PC-9 (cell line): ENCODE measurements around the gene ACTN1. TPM values are rescaled to one million over a fixed set of nuclear protein-coding genes. Genes with fewer than 3 reads are reported as not detected.

Source experiments
- BruUV-seq: library from RNA; stranded (reverse); fragments of 400-500 nt; replicated peaks from 2 replicates; lab custom pipeline; 2021; lab: Mats Ljungman, UMichigan
- CTCF ChIA-PET: fragments of 300-600 bp; sonication (Branson Sonifier 250); formaldehyde crosslinking; loops from one replicate; lab custom pipeline; 2022; ENCODE audit warnings: antibody characterized with exemption; lab: Charles Lee
- POLR2A ChIA-PET: fragments of 300-600 bp; sonication (Branson Sonifier 250); formaldehyde crosslinking; loops from one replicate; lab custom pipeline; 2022; ENCODE audit warnings: antibody characterized with exemption; ENCODE audit not compliant: unreplicated experiment; lab: Charles Lee
- DNase-seq, 2 experiments: peaks; one replicate each; pipeline versions ENCODE4 v3.0.0 to v3.0.0-alpha.2; 2015 to 2022; ENCODE audit warnings: mixed read lengths in 1 of 2
- H2AFZ ChIP-seq: fragments of 200-600 bp; sonication (generic); 2 replicates; pipeline ENCODE4 v1.8.1; 2017; ENCODE audit warnings: antibody characterized with exemption
- H3F3A ChIP-seq: fragments of 200-600 bp; sonication (generic); 2 replicates; pipeline ENCODE4 v1.8.1; 2017; ENCODE audit warnings: antibody characterized with exemption, mild to moderate bottlenecking, low read depth; ENCODE audit not compliant: insufficient read depth
- H3K27ac ChIP-seq: fragments of 200-600 bp; sonication (generic); 2 replicates; pipeline ENCODE4 v1.6.1; 2016; ENCODE audit warnings: mixed run types
- H3K27me3 ChIP-seq: fragments of 200-600 bp; sonication (generic); 2 replicates; pipeline ENCODE4 v1.6.1; 2016; ENCODE audit warnings: low read depth, mixed run types; ENCODE audit not compliant: insufficient read depth
- H3K36me3 ChIP-seq: fragments of 200-600 bp; sonication (generic); 2 replicates; pipeline ENCODE4 v1.6.1; 2016; ENCODE audit warnings: low read depth, mixed run types
- H3K4me1 ChIP-seq: fragments of 200-600 bp; sonication (generic); replicated peaks from 2 replicates; pipeline ENCODE4 v1.6.1; 2016; ENCODE audit warnings: mixed run types; ENCODE audit not compliant: insufficient read depth
- H3K4me2 ChIP-seq: fragments of 200-600 bp; sonication (generic); 2 replicates; pipeline ENCODE4 v1.6.1; 2017; ENCODE audit warnings: mixed run types
- H3K4me3 ChIP-seq: fragments of 200-600 bp; sonication (generic); 2 replicates; pipeline ENCODE4 v1.6.1; 2016; ENCODE audit warnings: mixed run types
- H3K79me2 ChIP-seq: fragments of 200-600 bp; sonication (generic); 2 replicates; pipeline ENCODE4 v1.6.1; 2017; ENCODE audit warnings: low read depth, mixed run types
- H3K9me2 ChIP-seq: fragments of 200-600 bp; sonication (generic); 2 replicates; pipeline ENCODE4 v1.8.1; 2017; ENCODE audit warnings: mild to moderate bottlenecking; ENCODE audit not compliant: insufficient read depth
- H3K9me3 ChIP-seq: fragments of 200-600 bp; sonication (generic); 2 replicates; pipeline ENCODE4 v1.8.1; 2016; ENCODE audit warnings: low read depth; ENCODE audit not compliant: insufficient read depth
- H4K20me1 ChIP-seq: fragments of 200-600 bp; sonication (generic); 2 replicates; pipeline ENCODE4 v1.8.1; 2017; ENCODE audit not compliant: insufficient read depth
- EZH2 ChIP-seq: fragments of 200-600 bp; sonication (generic); IDR thresholded peaks from 2 replicates; pipeline ENCODE4 v1.8.0; 2017; ENCODE audit warnings: antibody characterized with exemption, low read depth
- intact Hi-C: fragments of 100-400 bp; cut with micrococcal nuclease; formaldehyde crosslinking; loops from one replicate; pipeline ENCODE4 v1.10.0; 2022; ENCODE audit not compliant: unreplicated experiment
- total RNA-seq: library from RNA; stranded (reverse); gene quantifications from 2 replicates; pipeline ENCODE4 v1.2.3, GENCODE V29; 2021
- TF ChIP-seq, protein P1 (sequence below): fragments of 200-600 bp; sonication (generic); conservative IDR thresholded peaks from 2 replicates; pipeline ENCODE4 v1.6.1; 2017; ENCODE audit warnings: mixed run types, antibody characterized with exemption, mild to moderate bottlenecking, moderate library complexity

Gene ACTN1
- total RNA-seq, 1 experiment from 2014 or later: 314 TPM

DNA sequence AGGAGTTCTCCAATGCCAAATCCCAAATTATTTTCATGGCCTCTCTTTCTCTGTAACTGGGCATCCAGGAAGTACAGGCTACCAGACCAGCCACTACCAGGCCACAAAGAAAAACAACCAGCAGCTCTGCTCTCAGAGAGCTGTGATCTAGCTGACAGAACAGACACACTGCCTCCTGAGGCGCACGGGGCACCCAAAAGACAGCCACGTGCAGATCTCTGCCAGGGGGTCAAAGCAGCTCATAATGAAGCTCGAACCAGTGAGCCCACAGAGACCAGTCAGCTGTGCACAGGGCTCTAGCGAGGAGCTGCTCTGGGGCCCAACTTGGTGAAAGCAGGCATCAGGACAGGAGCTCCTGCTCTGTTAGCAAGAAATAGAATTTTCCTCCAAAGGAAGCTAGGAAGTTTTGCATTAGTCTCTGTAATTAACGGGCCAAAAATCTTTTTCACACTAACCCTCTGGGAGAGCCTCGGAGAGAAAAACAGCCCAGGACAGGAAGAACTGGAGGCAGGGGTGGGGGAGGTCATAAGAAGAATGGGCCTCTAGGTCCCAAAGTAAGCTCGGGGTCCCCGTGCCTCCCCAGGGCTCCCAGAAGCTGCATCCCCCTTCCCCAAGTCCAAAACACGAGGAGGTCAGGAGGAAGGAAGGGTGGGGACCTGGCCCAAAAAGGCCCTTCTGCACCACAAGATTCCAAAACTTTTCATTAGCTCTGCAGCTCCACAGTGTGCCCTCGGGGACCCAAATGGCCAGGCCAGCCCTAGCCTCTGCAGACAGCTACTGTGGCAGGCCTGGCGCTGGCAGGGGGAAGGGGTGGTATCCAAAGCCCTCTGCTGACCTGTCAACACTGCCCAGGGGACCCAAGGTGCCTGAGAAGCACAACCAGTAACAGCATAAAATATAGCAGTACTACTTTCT, 30.2 kb downstream of the ACTN1 start:
- no peak for DNase-seq
- Histone ChIP-seq H3K79me2 (peaks cover 97% of the 10 kb centered on the region), H3F3A (peaks cover 48% of the 10 kb centered on the region), H3K4me2 (no peak overlapping the region), H3K9me3 (no peaks in the 10 kb centered on the region), H2AFZ (no peak overlapping the region), H3K4me3 (no peak overlapping the region), H3K27me3 (no peaks in the 10 kb centered on the region), H3K36me3 (0 out of 2 replicates have a peak, but pooled peaks cover 7% of the 10 kb centered on the region), H4K20me1 (peaks cover 65% of the 10 kb centered on the region), H3K27ac (peak overlapping the region; percentile 9; the same call in 1 of the 2 replicates), H3K4me1 (peaks cover 71% of the 10 kb centered on the region), H3K9me2 (no peaks in the 10 kb centered on the region)
- TF ChIP-seq, protein P1, sequence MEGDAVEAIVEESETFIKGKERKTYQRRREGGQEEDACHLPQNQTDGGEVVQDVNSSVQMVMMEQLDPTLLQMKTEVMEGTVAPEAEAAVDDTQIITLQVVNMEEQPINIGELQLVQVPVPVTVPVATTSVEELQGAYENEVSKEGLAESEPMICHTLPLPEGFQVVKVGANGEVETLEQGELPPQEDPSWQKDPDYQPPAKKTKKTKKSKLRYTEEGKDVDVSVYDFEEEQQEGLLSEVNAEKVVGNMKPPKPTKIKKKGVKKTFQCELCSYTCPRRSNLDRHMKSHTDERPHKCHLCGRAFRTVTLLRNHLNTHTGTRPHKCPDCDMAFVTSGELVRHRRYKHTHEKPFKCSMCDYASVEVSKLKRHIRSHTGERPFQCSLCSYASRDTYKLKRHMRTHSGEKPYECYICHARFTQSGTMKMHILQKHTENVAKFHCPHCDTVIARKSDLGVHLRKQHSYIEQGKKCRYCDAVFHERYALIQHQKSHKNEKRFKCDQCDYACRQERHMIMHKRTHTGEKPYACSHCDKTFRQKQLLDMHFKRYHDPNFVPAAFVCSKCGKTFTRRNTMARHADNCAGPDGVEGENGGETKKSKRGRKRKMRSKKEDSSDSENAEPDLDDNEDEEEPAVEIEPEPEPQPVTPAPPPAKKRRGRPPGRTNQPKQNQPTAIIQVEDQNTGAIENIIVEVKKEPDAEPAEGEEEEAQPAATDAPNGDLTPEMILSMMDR: no peak
- TF ChIP-seq EZH2: no peak
- BruUV-seq: no TSS peak
- ChIA-PET POLR2A (no interaction called here), CTCF (no interaction called here)
- intact Hi-C loops: no loop called here

DNA sequence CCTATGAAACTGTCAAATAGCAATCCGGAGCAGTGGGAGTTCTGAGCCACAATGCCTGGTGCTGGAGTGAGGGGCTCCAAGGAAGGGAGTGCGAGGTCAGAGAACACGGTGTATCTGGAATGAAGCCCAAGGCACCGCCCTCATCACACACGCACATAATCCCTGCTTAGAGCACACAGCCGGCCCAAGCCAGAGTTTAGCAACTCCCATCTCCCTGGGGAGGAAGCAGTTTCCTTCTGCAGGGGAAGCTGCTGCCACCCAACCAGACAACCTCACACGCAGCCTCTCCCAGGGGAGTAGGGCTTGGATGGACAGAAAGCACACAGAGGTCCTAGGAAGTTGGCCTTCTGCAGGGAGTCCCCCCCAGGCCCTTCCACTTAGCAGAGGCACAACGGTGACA, 31.3 kb downstream of the ACTN1 start:
- H3K9me3 ChIP-seq: no peaks in the 10 kb centered on the region
- peaks cover 48% of the 10 kb centered on the region for H3F3A ChIP-seq
- H2AFZ ChIP-seq: no peak overlapping the region
- H3K9me2 ChIP-seq: no peaks in the 10 kb centered on the region
- BruUV-seq: no TSS peak
- H3K36me3 ChIP-seq: 0 out of 2 replicates have a peak, but pooled peaks cover 7% of the 10 kb centered on the region
- intact Hi-C loops: no loop called here
- no peak overlapping the region for H3K4me3 ChIP-seq
- peaks cover 76% of the 10 kb centered on the region for H3K4me1 ChIP-seq
- no peak overlapping the region for H3K27ac ChIP-seq
- no peak overlapping the region for H3K4me2 ChIP-seq
- no peaks in the 10 kb centered on the region for H3K27me3 ChIP-seq
- DNase-seq: no peak
- peaks cover 67% of the 10 kb centered on the region for H4K20me1 ChIP-seq
- TF ChIP-seq, protein P1: no peak
- no peak for TF ChIP-seq EZH2
- ChIA-PET POLR2A (no interaction called here), CTCF (interaction anchor here (0.5 kb wide), 1 partner anchor 32 kb away, joined by 3 read pairs; no protein-coding TSS in a partner anchor)
- peaks cover 97% of the 10 kb centered on the region for H3K79me2 ChIP-seq

DNA sequence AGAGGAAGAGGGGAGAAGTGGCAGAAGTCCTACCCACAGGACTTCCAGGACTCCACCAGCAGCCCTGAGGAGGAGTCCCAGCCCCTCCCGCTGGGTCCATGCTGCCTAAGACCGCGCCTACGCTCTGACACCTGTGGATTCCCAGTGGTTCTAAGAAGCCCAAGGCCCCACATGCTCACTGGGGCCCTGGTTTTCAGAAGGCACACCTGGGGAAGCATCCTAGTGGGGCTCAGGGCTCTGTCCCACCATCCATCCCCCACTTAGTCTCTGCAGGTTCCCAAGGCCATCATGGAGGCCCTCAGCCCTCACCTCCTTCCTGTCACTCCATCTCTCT, 32.6 kb downstream of the ACTN1 start:
- Histone ChIP-seq H3K36me3 (peaks cover 8% of the 10 kb centered on the region; the same call in 1 of the 2 replicates), H3K4me3 (no peak overlapping the region), H3K27me3 (no peaks in the 10 kb centered on the region), H3K9me3 (no peaks in the 10 kb centered on the region), H3K4me1 (peaks cover 76% of the 10 kb centered on the region), H3F3A (peaks cover 48% of the 10 kb centered on the region), H3K4me2 (no peak overlapping the region), H3K79me2 (peaks cover 96% of the 10 kb centered on the region), H2AFZ (no peak overlapping the region), H4K20me1 (peaks cover 67% of the 10 kb centered on the region), H3K27ac (no peak overlapping the region), H3K9me2 (no peaks in the 10 kb centered on the region)
- no TSS peak for BruUV-seq
- no peak for DNase-seq
- POLR2A ChIA-PET: no interaction called here
- intact Hi-C loops: no loop called here
- TF ChIP-seq, protein P1: no peak
- no peak for TF ChIP-seq EZH2
- CTCF ChIA-PET: interaction anchor here (0.6 kb wide), 1 partner anchor 59 kb away, joined by 3 read pairs; no protein-coding TSS in a partner anchor
